HEK293T (cell line): ENCODE measurements around the gene RNF138.

Experiments used
- ARNT ChIP-seq: fragments of 450-650 bp; IDR thresholded peaks from 2 replicates; pipeline ENCODE4 v1.6.1; 2017; ENCODE audit warnings: mild to moderate bottlenecking
- CTBP1 ChIP-seq: fragments of 450-650 bp; IDR thresholded peaks from 2 replicates; pipeline ENCODE4 v1.6.1; 2016; ENCODE audit warnings: borderline replicate concordance
- ELF4 ChIP-seq: fragments of 450-650 bp; IDR thresholded peaks from 2 replicates; pipeline ENCODE4 v1.6.1; 2017; ENCODE audit warnings: antibody characterized with exemption
- FOXM1 ChIP-seq: fragments of 450-650 bp; IDR thresholded peaks from 2 replicates; pipeline ENCODE4 v1.6.1; 2017; ENCODE audit warnings: mild to moderate bottlenecking, borderline replicate concordance
- HDGF ChIP-seq: fragments of 450-650 bp; IDR thresholded peaks from 2 replicates; pipeline ENCODE4 v1.6.1; 2017; ENCODE audit warnings: antibody characterized with exemption, borderline replicate concordance
- SP1 ChIP-seq: fragments of 450-650 bp; IDR thresholded peaks from 2 replicates; pipeline ENCODE4 v1.6.1; 2017
- SUZ12 ChIP-seq: fragments of 450-650 bp; IDR thresholded peaks from 2 replicates; pipeline ENCODE4 v1.6.1; 2016; ENCODE audit warnings: mild to moderate bottlenecking
- TARDBP ChIP-seq: fragments of 450-650 bp; IDR thresholded peaks from 2 replicates; pipeline ENCODE4 v1.6.1; 2016
- ZNF384 ChIP-seq: fragments of 450-650 bp; IDR thresholded peaks from 2 replicates; pipeline ENCODE4 v1.6.1; 2016

DNA sequence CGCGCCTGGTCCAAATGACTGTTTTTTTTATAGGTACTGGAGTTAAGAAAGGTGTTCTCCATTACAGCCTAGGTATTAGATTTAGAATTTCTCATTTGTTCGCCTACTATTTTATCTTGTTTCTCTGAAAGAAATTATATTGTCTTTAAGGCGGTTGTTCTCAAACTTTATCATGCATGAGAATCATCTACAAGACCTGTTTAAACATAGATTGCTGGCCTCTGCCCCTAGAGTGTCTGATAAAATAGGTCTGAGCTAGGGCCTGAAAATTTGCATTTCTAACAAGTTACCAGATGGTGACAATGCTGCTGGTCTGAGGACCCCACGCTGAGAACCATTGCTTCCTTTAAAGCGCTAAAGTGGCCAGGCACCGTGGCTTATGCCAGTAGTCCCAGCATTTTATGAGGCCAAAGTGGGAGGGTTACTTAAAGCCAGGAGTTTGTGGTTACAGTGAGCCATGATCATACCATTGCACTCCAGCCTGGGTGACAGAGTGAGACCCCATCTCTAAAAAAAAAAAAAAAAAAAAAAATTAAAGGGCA, 34.0 kb upstream of the RNF138 start:
- no peak for TF ChIP-seq SUZ12
- no peak for TF ChIP-seq SP1
- TF ChIP-seq HDGF: no peak
- TF ChIP-seq ARNT: no peak
- TF ChIP-seq FOXM1: no peak
- TF ChIP-seq ELF4: no peak
- TF ChIP-seq ZNF384: 0 out of 2 replicates have a peak, but pooled peaks have one; percentile 18
- no peak for TF ChIP-seq TARDBP
- TF ChIP-seq CTBP1: no peak
